OCI-LY1 (cell line): Measurements from ENCODE around the gene NR3C1.

Experiments used
- H2AFZ ChIP-seq: fragments of 200-600 bp; sonication (generic), shearing (Covaris generic); 2 replicates; pipeline ENCODE4 v1.6.0; 2014; ENCODE audit warnings: antibody characterized with exemption, mild to moderate bottlenecking, low read length
- H3F3A ChIP-seq: fragments of 200-600 bp; sonication (generic), shearing (Covaris generic); 2 replicates; pipeline ENCODE4 v1.6.0; 2014; ENCODE audit warnings: mild to moderate bottlenecking, antibody characterized with exemption, low read length, moderate library complexity; ENCODE audit not compliant: insufficient read depth
- H3K27ac ChIP-seq: fragments of 200-600 bp; sonication (generic); 2 replicates; pipeline ENCODE4 v1.5.1; 2014; ENCODE audit warnings: low read length, mixed run types, mild to moderate bottlenecking, low read depth; ENCODE audit not compliant: poor library complexity, severe bottlenecking
- H3K27me3 ChIP-seq: fragments of 200-600 bp; sonication (generic); 2 replicates; pipeline ENCODE4 v1.6.0; 2014; ENCODE audit warnings: antibody characterized with exemption, mild to moderate bottlenecking, low read length, moderate library complexity; ENCODE audit not compliant: insufficient read depth
- H3K36me3 ChIP-seq: fragments of 200-600 bp; sonication (generic); 2 replicates; pipeline ENCODE4 v1.6.1; 2014; ENCODE audit warnings: mild to moderate bottlenecking, antibody characterized with exemption, low read length, moderate library complexity, mixed read lengths; ENCODE audit not compliant: insufficient read depth
- H3K4me1 ChIP-seq: fragments of 200-600 bp; sonication (generic); 2 replicates; pipeline ENCODE4 v1.5.1; 2014; ENCODE audit warnings: mild to moderate bottlenecking, low read length, moderate library complexity; ENCODE audit not compliant: insufficient read depth, severe bottlenecking
- H3K4me2 ChIP-seq: fragments of 200-600 bp; sonication (generic), shearing (Covaris generic); 2 replicates; pipeline ENCODE4 v1.6.1; 2014; ENCODE audit warnings: low read length
- H3K4me3 ChIP-seq: fragments of 200-600 bp; sonication (generic); 2 replicates; pipeline ENCODE4 v1.5.1; 2014; ENCODE audit warnings: low read length, low read depth, mild to moderate bottlenecking, mixed read lengths; ENCODE audit not compliant: poor library complexity, severe bottlenecking
- H3K79me2 ChIP-seq: fragments of 200-600 bp; shearing (Covaris generic); 2 replicates; pipeline ENCODE4 v1.6.1; 2016; ENCODE audit warnings: mixed run types, low read length, mixed read lengths; ENCODE audit not compliant: insufficient read depth
- H3K9ac ChIP-seq: fragments of 200-600 bp; sonication (generic), shearing (Covaris generic); 2 replicates; pipeline ENCODE4 v1.6.1; 2014; ENCODE audit warnings: mild to moderate bottlenecking, low read length, mixed read lengths
- H3K9me2 ChIP-seq: fragments of 200-600 bp; sonication (generic), shearing (Covaris generic); 2 replicates; pipeline ENCODE4 v1.6.1; 2014; ENCODE audit warnings: low read depth, mild to moderate bottlenecking, low read length, mixed read lengths
- H3K9me3 ChIP-seq: fragments of 200-600 bp; shearing (Covaris generic); 2 replicates; pipeline ENCODE4 v1.6.1; 2014; ENCODE audit warnings: low read length, mixed read lengths
- H4K20me1 ChIP-seq: fragments of 200-600 bp; sonication (generic), shearing (Covaris generic); 2 replicates; pipeline ENCODE4 v1.6.0; 2016; ENCODE audit warnings: mild to moderate bottlenecking, low read length; ENCODE audit not compliant: insufficient read depth
- EZH2 ChIP-seq: fragments of 200-600 bp; sonication (generic), shearing (Covaris generic); IDR thresholded peaks from 2 replicates; pipeline ENCODE4 v1.8.0; 2017; ENCODE audit warnings: borderline replicate concordance, mixed run types, mild to moderate bottlenecking, antibody characterized with exemption, low read length, moderate library complexity, mixed read lengths
- TF ChIP-seq, protein P1 (sequence below): fragments of 200-600 bp; sonication (generic), shearing (Covaris generic); IDR thresholded peaks from 2 replicates; pipeline ENCODE4 v1.5.1; 2017; ENCODE audit warnings: mild to moderate bottlenecking, antibody characterized with exemption, low read length, moderate library complexity, mixed read lengths

Gene NR3C1

DNA sequence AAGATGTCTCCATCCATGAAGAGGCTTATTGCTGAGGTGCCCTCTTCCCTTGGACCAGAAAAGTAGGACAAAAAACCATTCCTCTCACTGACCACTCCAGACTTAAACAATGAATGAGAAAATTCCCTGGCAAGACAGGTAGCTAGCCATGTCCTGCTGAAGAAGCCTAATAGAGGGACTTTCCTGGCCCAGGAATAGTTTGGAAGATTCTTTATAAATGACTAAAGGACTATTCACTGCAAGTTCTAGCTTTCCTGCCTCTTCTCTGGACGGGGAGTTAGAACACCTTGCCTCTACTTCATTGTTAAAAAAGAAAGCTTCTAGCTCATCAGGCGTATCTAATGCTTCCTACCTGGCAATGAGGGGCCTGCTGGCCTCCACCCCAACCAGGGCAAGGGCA is 153.6 kb downstream of the NR3C1 start:
- no peak overlapping the region for H3K4me2 ChIP-seq
- no peak for TF ChIP-seq EZH2
- TF ChIP-seq, protein P1, sequence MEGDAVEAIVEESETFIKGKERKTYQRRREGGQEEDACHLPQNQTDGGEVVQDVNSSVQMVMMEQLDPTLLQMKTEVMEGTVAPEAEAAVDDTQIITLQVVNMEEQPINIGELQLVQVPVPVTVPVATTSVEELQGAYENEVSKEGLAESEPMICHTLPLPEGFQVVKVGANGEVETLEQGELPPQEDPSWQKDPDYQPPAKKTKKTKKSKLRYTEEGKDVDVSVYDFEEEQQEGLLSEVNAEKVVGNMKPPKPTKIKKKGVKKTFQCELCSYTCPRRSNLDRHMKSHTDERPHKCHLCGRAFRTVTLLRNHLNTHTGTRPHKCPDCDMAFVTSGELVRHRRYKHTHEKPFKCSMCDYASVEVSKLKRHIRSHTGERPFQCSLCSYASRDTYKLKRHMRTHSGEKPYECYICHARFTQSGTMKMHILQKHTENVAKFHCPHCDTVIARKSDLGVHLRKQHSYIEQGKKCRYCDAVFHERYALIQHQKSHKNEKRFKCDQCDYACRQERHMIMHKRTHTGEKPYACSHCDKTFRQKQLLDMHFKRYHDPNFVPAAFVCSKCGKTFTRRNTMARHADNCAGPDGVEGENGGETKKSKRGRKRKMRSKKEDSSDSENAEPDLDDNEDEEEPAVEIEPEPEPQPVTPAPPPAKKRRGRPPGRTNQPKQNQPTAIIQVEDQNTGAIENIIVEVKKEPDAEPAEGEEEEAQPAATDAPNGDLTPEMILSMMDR, result no peak
- no peak overlapping the region; the same call in 1 of the 2 replicates for H2AFZ ChIP-seq
- H3K9me2 ChIP-seq, result no peaks in the 10 kb centered on the region
- no peak overlapping the region for H3K27ac ChIP-seq
- H3K4me3 ChIP-seq, result no peak overlapping the region
- H4K20me1 ChIP-seq, result no peaks in the 10 kb centered on the region
- 0 out of 2 replicates have a peak, but pooled peaks cover 3% of the 10 kb centered on the region for H3K9me3 ChIP-seq
- H3K36me3 ChIP-seq, result no peaks in the 10 kb centered on the region
- H3K9ac ChIP-seq, result no peak overlapping the region
- no peaks in the 10 kb centered on the region for H3K27me3 ChIP-seq
- no peaks in the 10 kb centered on the region for H3F3A ChIP-seq
- no peaks in the 10 kb centered on the region for H3K4me1 ChIP-seq
- no peaks in the 10 kb centered on the region for H3K79me2 ChIP-seq

DNA sequence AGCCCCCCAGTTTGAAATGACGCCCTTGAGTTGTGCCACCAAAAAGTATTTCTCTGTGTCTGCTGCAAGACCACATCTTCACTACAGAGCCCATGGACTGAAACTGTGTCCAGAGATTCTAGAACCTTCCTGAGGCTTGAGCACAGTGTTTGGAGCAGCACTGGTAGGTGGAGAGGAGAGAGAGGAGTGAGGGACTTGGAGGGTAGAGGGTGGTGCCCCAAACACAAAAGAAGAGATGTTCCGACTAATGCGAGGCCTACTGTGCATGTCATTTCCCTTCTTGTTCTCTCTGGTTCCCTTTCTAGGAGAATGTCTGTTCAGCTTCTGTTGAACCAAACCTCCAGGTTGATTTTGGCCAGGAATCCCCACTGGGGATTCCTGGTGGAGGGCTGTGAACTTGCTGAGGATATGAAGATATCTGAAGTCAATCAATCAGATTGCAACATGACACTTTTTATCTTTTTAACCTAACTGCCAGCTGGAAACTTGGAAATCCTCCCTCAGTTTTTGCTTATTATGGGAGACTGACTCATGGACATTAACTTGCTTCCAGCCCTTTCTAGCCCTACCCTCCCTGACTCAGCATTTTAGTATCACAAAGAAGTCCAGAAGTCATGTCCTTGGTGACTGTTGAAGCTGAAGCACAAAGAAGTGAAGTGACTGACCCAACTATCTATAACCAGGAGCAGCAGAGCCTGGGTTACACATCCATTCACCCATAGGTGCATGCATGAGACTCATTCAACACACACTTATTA is 154.5 kb downstream of the NR3C1 start:
- Histone ChIP-seq H3K9ac (no peak overlapping the region), H3K79me2 (no peaks in the 10 kb centered on the region), H4K20me1 (no peaks in the 10 kb centered on the region), H3K9me3 (0 out of 2 replicates have a peak, but pooled peaks cover 3% of the 10 kb centered on the region), H3K4me1 (no peaks in the 10 kb centered on the region), H3K4me3 (no peak overlapping the region), H3K27ac (no peak overlapping the region), H3K9me2 (no peaks in the 10 kb centered on the region), H2AFZ (no peak overlapping the region), H3K4me2 (no peak overlapping the region), H3K36me3 (no peaks in the 10 kb centered on the region), H3K27me3 (no peaks in the 10 kb centered on the region), H3F3A (no peaks in the 10 kb centered on the region)
- TF ChIP-seq EZH2, result no peak
- TF ChIP-seq, protein P1, result no peak

DNA sequence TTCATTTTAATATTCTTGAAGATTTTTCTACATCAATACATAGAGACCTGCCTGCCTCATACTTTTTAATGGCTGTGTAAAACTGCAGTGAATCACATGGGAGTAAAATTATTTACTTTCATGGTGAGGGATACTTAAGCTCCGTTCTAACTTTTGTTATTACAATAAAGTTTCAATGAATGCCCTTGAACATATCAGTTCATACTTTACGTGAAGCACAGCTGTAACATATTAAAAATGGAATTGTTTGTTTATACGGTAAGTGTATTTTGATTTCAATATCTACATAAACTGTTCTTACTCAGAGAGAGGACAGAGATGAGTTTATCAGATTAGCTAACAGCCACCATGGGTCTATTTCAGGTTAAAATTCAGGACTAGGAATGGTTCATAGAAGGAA is 155.1 kb downstream of the NR3C1 start:
- Histone ChIP-seq H3K4me2 (no peak overlapping the region), H3K9ac (no peak overlapping the region), H3K4me1 (no peaks in the 10 kb centered on the region), H4K20me1 (no peaks in the 10 kb centered on the region), H3K36me3 (no peaks in the 10 kb centered on the region), H3K4me3 (no peak overlapping the region), H2AFZ (no peak overlapping the region), H3K79me2 (no peaks in the 10 kb centered on the region), H3K9me3 (0 out of 2 replicates have a peak, but pooled peaks cover 3% of the 10 kb centered on the region), H3K27ac (no peak overlapping the region), H3K9me2 (no peaks in the 10 kb centered on the region), H3K27me3 (no peaks in the 10 kb centered on the region), H3F3A (no peaks in the 10 kb centered on the region)
- TF ChIP-seq, protein P1, result no peak
- TF ChIP-seq EZH2, result no peak
